Thyroid gland (tissue), 4 donors: ENCODE data around the gene CHD6.

Experiments
- CTCF ChIP-seq, 6 experiments: fragments of 200-600 bp in 3 of 6; fragments of 450-650 bp in 3 of 6; sonication (generic) in 3 of 6; IDR thresholded peaks; one replicate each; pipeline ENCODE4 v1.5.1; 2016 to 2019; ENCODE audit warnings: antibody characterized with exemption in 6 of 6, mild to moderate bottlenecking in 2 of 6, inconsistent platforms in 1 of 6, moderate library complexity in 1 of 6
- POLR2A ChIP-seq, 2 donors: fragments of 450-650 bp; IDR thresholded peaks; one replicate each; pipeline ENCODE4 v1.6.1; 2017; ENCODE audit warnings: antibody characterized with exemption in 2 of 2, mild to moderate bottlenecking in 2 of 2, moderate library complexity in 1 of 2

- TF ChIP-seq CTCF (IDR thresholded peaks at IDR 0.05), result no peak
- TF ChIP-seq POLR2A (IDR thresholded peaks at IDR 0.05), result no peak
Observed at GRCh38 chr20:41382791-41383305, 235.3 kb downstream of the CHD6 start.
